KG1 (cell line): Measurements from ENCODE around the gene RSU1.

Experiments
- DNase-seq: peaks from one replicate; lab custom pipeline; 2025; lab: John Stamatoyannopoulos, UW

RSU1 gene

GRCh38 chr10:16822027-16822426 is 4.8 kb upstream of the RSU1 start:
- no peak for DNase-seq

GRCh38 chr10:16820421-16820820 is 3.2 kb upstream of the RSU1 start:
- no peak for DNase-seq

- DNase-seq: no peak
Observed at GRCh38 chr10:16820018-16820417, 2.8 kb upstream of the RSU1 start.

GRCh38 chr10:16819436-16819835 is 2.2 kb upstream of the RSU1 start:
- DNase-seq: no peak

- DNase-seq: no peak
Observed at GRCh38 chr10:16819026-16819425, 1.8 kb upstream of the RSU1 start.

- no peak for DNase-seq
Observed at GRCh38 chr10:16816830-16817124, 447 bp downstream of the RSU1 start.

GRCh38 chr10:16816171-16816570 is 1.1 kb downstream of the RSU1 start:
- no peak for DNase-seq

- DNase-seq: no peak
Observed at GRCh38 chr10:16814012-16814411, 3.2 kb downstream of the RSU1 start.

GRCh38 chr10:16812676-16813075 is 4.5 kb downstream of the RSU1 start:
- no peak for DNase-seq

GRCh38 chr10:16811765-16812164 is 5.5 kb downstream of the RSU1 start:
- DNase-seq: no peak

- DNase-seq: no peak
Observed at GRCh38 chr10:16811292-16811691, 5.9 kb downstream of the RSU1 start.

GRCh38 chr10:16809074-16809718 is 8.0 kb downstream of the RSU1 start:
- DNase-seq: no peak

GRCh38 chr10:16804123-16804522 is 13.1 kb downstream of the RSU1 start:
- DNase-seq: no peak

GRCh38 chr10:16803464-16803863 is 13.8 kb downstream of the RSU1 start:
- no peak for DNase-seq

GRCh38 chr10:16799621-16800020 is 17.6 kb downstream of the RSU1 start:
- DNase-seq: no peak

- no peak for DNase-seq
Observed at GRCh38 chr10:16798571-16798970, 18.7 kb downstream of the RSU1 start.

GRCh38 chr10:16795410-16796073 is 21.7 kb downstream of the RSU1 start:
- DNase-seq: no peak

- no peak for DNase-seq
Observed at GRCh38 chr10:16794005-16794404, 23.2 kb downstream of the RSU1 start.

- DNase-seq: no peak
Observed at GRCh38 chr10:16792675-16793074, 24.5 kb downstream of the RSU1 start.

- no peak for DNase-seq
Observed at GRCh38 chr10:16789765-16790164, 27.5 kb downstream of the RSU1 start.

- no peak for DNase-seq
Observed at GRCh38 chr10:16789261-16789660, 28.0 kb downstream of the RSU1 start.

- DNase-seq: no peak
Observed at GRCh38 chr10:16788778-16789177, 28.4 kb downstream of the RSU1 start.

GRCh38 chr10:16788125-16788524 is 29.1 kb downstream of the RSU1 start:
- DNase-seq: no peak

- no peak for DNase-seq
Observed at GRCh38 chr10:16787361-16787791, 29.8 kb downstream of the RSU1 start.
